GM18909 (cell line): ENCODE results near the gene CRYBA4.

Experiments
- ATAC-seq: cut with Tn5 transposase; IDR thresholded peaks from one replicate; pipeline ENCODE4 v1.9.1; 2021; ENCODE audit warnings: mild to moderate bottlenecking; ENCODE audit not compliant: unreplicated experiment, poor library complexity

CRYBA4 gene

DNA sequence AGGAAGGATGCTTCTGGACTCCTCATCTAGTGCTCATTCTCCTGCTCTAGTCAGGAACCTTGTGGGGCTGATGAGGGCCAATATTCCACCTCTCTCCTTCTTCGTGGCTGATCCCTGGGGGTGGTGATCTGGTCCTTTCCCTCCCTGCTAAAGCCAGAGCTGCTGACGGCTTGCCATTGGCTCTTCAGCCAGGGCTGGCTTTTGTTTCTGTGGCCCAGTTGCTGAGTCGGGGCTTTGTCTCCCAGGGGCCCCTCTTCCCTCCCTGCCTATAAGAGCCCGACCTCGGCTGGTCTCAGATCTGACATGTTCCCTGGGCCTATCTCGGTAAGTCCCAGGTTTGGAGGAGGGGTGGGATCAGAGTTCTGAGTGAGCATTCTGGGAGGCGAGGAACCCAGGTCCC is at the start of gene CRYBA4:
Gene CRYBA4, plus strand, starts transcription at position 301 of the 400 bp plus-strand sequence. CDS start 634 bp downstream, outside the sequence.
- no peak for ATAC-seq

DNA sequence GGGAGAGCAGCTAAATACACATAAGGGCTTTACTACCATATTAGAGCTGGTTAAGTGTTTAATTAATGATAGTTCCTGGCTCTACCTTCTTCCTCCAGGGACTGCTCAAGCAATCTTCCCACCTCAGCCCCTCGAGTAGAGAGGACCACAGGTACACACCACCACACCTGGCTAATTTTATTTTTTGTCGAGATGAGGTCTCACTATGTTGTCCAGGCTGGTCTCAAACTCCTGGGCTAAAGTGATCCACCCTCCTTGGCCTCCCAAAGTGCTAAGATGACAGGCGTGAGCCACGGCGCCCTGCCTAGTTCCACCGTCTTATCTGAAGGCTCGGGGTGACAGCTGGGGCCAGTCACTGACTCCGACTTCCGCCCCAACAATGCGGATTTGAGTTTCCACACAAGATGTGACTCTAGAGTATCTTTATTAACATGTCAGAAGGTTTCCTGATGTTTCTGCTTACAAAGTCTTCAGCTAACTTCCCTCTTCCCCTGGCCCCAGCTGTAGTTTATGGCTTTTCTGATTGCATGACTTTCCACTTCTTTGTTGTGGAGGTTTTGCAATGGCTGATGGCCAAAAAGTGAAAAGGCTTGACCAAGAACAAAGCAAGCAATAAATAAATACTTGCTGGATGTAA is 48.6 kb upstream of the CRYBA4 start:
- ATAC-seq: no peak

DNA sequence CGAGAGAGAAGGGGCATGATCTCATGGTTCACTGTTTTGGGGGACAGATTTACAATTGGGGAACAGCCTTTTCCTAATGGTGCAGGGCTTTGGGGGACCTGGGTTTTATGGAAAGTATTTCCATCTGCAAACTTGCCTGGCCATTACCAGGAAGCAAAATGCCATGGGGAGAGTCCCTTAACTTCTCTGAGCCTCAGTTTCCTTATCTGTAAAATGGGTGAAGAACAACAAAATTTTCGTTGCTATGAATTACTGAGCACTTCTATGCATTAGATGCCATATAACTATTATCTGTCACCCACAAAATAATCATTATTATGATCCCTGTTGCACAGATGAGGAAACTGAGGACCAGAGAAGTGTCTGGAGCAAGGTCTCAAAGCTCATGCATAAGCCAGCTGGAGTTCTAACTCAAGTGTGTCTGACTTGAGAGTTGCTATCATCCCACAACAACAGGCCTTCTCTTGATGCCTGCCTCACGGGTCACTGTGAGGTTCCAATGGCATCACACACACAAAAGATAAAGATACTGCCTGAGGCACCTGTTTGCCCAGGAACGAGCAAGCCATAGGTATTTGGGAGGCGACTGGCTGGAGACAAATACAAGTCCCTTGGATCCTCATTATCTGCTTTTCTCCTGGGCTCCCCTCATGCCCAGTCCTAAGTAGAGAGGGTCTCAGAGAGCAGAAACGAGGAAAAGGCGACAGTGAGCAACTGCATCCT is 47.6 kb upstream of the CRYBA4 start:
- ATAC-seq: no peak

DNA sequence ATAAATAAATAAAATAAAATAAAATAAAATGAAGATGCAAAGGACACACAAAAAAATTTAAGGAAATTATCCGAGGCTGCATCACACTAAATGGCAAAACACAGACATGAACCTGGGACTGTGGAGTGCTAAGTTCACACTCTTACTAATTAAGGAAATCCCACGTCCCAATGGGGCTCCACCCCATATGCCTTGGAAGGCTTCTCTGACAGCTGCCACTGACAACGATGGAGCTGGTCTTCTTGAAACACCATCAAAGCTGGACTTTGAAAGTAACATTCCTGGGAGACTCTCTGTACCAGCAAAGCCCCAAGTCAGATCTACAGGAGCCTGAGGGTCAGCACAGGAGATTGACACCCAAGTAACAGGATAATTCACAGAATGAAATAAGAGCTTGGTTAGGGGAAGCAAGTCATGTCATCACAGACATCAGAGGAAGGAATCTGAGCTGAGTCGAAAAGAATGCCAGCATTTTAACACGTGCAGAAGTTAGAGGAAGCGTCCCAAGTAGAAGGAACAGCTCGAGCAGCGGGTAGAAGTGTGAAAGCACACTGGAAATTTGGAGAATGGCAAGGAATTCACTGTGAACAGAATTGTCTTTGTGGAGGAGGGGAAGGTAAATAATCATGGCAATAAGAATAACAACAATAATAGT is 45.6 kb upstream of the CRYBA4 start:
- no peak for ATAC-seq

DNA sequence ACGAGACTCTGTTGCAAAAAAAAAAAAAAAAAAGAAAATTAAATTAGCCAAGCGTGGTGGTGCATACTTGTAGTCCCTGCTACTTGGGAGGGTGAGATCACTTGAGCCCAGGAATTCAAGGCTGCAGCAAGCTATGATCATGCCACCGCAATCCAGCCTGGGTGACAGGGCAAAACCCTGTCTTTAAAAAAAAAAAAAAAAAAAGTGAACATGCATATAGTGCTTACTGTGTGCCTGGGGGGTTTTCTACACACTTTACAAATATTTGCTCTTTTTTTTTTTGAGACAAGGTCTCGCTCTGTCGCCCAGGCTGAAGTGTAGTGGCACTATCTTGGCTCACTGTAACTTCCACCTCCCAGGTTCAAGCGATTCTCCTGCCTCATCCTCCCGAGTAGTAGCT is 44.7 kb upstream of the CRYBA4 start:
- ATAC-seq: no peak

DNA sequence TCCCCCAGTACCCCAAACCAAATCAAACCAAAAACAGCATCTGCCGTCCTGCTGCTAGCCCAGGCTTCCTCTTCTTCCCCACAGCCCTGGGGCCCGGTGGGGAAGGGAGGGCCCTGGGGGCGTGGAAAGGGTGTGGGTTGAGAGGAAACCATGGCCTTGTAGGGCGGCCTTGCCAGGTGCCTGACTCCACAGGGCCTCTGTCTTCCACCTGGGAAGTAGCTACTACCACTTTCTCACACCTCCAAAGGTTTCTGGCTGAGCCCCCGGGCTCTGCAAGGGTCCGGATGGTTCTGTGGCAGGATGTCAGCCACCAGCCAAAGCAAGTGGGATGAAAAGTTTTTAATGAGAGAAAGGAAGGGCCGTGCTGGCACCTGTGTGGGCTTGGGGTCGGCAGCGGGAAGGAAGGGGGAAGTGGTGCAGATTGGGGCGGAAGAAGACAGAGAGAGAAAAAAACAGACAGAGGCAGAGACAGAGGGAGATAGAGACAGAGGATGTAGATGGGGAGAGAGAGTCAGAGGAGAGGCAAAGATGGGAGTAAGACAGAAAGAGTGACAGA is 42.4 kb upstream of the CRYBA4 start:
- peak; percentile 68 for ATAC-seq

DNA sequence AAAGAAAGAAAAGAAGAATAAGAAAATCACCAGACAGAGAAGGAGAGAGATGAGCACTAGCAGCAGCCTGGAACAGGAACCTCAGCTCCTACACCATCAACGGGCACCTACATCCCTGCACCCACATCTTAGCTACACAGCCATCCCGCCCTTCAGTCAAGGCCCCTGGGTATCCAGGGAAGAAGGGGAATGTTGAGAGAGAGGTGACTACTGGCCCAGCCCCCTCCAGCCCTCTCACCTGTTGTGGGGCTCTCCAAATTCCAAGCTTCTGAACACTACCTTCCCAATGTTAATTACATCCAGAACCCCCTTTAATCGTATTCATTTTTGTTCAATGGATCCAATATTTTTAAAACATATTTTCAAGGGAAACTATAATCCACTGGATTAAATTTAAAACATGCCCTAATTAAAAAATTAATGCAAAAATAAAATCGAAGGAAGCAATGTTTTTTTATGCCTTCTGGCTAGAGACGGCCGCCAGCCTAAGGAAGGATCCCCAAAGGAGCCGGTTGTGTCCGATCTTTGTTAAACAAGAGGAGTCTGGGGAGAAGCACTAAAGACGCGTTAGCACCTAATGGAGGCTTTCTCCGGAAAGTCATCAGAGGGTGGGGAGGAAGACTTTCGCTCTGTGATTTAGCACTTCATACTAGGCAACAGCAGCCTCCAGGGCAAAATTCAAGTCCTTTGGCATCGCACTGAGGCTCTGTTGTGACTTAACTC is 41.4 kb upstream of the CRYBA4 start:
- ATAC-seq: no peak

DNA sequence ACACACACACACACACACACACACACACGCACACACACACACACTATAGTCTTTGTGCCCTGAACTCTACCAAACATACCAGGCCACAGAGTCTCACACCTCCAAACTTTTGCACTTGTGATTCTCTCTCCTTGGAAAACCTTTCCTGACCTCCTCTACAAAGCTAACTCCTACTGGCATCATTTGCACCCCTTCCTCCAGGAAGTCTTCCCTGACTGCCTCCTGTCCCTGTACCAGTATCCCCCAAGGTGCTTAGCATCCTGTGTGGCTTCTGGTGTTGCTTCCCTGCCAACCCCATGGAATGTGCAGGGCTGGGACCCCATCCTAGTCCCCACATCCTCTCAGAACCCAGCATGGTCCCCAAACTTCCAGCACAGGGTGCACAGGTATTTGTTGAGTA is 40.7 kb upstream of the CRYBA4 start:
- ATAC-seq: no peak

DNA sequence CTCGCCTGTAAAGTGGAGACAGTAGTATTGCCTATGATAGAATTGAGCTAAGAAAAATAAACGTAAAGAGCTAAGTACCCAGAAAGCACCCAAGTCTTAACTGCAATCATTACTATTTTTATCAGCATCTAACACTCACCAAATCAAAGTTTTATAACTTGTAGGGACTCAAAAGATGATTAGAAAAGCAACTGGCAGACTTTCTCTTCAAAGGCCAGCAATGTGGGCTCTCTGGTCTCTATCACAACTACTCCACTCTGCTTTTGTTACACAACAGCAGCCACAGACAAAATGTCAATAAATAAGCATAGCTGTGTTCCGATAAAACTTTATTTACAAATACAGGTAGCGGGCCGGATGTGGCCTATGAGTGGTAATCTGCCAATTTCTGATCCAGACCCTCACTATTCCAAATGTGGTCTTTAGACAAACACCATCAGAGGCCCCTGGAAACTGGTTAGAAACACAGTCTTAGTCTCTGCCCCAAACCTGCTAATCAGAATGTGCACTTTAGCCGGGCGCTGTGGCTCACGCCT is 40.1 kb upstream of the CRYBA4 start:
- ATAC-seq: no peak

DNA sequence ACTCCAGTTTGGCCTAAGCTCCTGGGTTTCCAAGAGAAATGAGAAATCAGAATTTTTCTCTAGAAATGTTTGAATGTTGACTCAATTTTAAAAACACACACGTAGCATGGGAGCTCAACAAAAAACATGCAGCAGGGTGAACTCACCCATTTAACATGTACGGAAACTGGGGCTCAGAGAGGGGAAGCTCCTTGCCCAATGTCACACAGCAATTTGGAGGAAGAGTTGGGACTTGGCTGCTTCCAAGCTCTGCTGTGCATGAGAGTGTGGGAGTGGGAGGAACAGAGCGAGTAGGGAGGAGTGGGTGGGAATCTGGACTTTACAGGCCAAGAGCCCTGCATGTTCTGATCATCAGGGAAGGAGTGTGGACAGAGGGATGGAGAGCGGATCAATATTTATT is 37.8 kb upstream of the CRYBA4 start:
- no peak for ATAC-seq

DNA sequence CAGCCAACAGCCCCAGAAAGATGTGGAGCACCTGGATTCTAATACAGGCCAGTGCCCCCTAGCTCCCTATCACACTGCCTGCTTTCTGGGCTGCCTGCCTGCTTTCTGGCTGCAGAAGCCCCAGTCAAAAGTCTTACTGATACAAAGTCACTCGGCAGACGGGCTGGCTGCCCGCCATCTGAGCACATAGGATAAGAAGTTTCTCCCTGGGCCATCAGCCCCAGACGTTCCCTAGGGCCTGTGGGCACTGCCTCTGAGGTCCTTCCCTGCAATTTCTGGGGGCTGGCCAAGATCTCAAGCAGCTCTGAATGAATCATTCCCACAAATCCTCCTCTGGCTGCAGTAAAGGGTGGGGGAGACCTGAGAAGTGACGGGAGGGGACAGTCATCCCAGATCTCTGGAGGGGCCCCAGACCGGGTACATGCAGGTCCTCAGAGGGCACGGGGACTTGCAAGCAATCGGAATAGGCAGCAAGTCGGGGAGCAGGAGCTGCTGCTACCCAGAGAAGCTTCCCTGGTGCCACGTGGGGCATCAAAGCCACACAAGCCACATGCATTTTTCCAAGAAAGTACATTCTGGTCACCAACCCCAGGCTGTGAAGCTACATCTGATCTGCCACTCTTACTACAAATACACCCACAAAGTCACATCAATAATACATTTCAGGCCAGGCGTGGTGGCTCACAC is 36.5 kb upstream of the CRYBA4 start:
- ATAC-seq: no peak

DNA sequence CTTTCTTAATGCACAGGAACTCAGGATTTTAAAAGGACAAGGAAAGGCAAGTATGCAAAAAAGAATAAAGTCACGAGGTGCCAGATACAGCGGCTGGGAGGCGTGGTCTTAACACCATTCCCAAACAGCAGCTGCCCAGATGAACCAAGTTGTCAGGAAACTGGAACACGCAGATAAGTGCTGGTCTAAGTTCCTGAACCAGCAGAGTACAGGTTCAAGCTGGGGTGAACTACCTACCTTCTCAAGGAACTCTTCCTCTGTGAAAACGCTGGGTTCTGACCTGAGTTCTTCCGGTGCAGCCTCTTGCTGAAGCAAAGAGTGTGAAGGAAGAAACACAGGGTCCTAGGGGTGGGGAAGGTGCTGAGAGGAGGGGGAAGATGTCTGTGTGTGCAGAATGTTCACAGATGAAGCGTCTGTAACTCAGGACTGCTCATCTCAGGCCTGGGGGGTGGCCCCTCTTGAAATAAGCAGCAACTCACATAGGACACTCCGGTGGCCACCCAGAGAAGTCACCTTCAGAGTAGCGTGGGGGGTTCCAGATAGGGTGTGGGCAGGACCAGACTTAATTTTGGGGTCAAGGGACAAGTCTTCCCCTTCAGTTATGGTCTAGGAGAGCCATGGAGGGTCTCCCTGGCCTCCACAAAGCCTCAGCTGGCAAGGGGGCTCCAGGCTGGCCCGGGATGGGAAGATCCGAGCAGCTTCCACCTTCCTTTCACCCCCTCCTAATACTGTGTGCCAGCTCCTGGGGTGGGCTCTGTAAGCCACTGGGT is 35.0 kb upstream of the CRYBA4 start:
- no peak for ATAC-seq

DNA sequence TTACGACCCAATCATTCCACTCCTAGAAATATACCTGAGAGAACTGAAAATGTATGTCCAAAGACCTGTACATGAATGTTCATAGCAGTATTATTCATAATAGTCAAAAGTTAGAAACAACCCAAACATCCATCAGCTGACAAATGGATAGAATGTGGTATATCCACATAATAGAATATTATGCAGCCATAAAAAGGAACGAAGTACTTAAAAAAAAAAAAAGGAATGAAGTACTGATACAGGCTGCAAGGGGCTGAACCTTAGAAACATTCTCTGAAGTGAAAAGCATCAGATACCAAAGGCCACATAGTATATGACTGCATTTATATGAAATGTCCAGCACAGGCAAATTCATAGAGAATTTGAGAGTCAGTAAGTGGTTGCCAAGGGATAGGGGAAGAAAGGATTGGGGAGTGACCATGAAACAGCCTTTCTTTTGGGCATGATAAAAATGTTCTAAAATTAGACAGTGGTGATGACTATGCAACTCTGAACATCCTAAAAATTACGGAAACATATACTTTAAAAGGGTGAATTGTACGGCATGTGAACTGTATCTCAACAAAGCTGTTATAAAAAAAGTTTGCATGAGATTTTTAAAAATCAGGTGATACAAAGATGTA is 33.7 kb upstream of the CRYBA4 start:
- ATAC-seq: no peak

DNA sequence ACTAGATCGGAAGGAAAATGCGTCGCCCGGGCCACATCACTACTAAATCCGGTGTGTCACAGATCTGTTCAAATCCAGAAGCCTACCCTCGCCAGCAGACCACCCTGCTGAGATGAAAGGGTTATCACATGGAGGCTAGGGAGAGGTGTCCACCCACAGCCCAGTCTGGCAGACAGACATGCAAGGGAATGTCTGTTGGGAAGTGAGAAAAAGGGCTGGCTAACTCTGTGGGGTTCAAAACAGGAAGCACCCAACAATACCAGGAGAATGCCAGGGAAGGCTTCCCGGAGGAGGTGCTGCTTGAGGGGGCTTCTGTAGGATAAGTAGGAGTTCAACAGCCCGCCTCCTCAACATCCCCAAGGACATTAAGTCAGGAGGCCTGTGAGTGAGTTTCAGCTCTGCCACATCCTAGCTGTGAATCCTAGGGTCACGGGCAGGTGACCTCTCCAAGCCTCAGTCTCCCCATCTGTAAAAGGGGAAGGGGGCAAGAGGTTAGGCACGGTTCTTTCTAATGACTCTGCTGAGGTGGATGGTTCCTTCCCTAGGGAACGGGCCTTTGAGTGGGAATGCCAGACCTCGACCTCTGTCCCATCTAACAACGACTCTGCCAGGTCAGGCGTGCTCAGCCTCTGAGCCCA is 32.9 kb upstream of the CRYBA4 start:
- ATAC-seq: no peak

DNA sequence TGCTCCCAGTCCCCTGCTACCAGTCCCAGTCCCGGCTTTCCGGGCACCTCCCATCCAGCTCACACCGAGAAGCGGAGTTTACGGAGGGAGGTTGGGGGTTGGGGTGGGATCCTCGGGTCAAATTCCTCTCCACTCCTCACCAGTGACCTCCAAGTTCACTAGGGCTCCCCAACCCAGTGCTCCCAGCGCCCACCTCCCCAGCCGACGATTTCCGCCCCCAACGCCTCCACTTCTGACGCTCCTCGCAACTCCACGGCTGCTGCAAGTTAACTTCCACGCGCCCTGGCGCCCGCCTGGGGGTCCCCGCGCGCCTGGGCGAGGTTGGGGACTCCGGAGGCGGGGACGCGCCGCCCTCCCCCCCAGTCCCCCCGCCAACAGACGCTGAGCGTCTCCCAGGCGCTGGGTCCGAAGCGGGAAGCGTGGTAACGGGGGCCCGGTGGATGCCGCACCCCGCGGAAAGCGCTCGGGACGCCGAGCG is 32.4 kb upstream of the CRYBA4 start:
- no peak for ATAC-seq

DNA sequence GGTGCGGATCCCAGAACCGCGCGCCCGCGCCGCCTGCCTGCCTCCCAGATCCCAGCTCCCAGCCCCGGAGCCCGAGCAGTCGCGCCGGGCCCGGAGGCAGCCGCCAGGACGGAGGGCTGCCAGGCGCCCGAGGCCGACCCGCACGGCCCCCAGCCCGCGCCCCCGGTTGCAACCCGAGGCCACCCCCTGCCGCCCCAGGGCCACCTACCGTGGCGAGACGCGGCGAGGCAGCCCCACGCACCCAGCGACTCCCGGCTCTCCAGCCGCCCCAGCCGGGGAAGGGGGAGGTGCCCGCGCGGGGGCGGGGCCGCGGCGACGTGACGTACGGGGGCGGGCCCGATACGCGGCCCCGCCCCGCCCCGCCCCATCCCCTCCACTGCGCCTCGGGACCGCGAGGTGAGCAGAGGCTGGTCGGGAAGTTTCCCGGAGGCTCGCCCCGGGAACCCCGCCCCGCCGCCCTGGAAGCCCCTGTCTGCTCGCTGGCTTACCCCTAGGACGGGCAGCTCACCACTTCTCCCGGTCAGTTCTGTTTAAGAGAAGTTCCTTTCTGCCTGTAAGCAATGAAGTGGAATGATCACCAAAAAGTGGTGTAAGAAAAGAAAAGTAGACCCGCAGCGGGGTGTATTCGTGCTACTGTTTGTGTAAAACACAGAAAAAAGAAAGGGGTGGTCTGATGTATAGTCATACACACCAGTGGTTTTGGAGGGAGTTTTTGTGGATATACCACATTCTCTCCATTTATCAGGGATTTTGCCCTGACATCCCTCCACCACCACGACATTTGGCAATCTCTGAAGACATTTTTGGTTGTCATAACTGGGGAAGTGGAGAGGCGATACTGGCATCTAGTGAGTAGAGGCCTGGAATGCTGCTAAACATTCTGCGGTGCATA is 31.7 kb upstream of the CRYBA4 start, which contains the start of gene TPST2:
Gene TPST2, minus strand, starts transcription at position 288 of the 892 bp plus-strand sequence. CDS start 48,502 bp downstream, outside the sequence.
- no peak for ATAC-seq

DNA sequence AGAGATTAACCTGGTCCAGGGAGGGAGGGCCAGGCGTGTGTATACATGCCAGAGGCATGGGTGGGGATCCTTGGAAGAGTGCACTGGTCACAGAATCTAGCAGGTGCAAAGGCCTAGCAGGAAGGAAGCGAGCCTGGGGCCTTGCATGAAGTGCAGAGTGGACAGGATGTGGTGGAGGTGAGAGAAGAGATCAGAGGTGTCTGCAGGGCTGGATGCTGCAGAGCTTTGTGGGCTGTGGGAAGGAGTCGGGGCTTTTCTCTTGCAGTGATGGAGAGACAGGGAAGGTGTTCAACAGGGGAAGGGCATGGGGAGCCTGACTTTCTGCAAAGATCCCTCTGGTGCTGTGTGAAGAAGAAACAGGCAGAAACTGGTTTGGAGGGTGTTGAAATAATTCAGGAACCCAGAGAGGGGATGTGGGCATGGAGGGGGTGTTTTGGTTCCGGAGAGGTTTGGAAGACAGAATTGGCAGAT is 29.3 kb upstream of the CRYBA4 start:
- peak; percentile 68 for ATAC-seq
